HG02840 (cell line): ENCODE measurements around the gene MST1R.

Source experiments
- ATAC-seq: cut with Tn5 transposase; IDR thresholded peaks from one replicate; pipeline ENCODE4 v1.9.1; 2021; ENCODE audit warnings: mild to moderate bottlenecking, moderate library complexity, moderate number of reproducible peaks; ENCODE audit not compliant: unreplicated experiment, low FRiP score

The MST1R gene

DNA sequence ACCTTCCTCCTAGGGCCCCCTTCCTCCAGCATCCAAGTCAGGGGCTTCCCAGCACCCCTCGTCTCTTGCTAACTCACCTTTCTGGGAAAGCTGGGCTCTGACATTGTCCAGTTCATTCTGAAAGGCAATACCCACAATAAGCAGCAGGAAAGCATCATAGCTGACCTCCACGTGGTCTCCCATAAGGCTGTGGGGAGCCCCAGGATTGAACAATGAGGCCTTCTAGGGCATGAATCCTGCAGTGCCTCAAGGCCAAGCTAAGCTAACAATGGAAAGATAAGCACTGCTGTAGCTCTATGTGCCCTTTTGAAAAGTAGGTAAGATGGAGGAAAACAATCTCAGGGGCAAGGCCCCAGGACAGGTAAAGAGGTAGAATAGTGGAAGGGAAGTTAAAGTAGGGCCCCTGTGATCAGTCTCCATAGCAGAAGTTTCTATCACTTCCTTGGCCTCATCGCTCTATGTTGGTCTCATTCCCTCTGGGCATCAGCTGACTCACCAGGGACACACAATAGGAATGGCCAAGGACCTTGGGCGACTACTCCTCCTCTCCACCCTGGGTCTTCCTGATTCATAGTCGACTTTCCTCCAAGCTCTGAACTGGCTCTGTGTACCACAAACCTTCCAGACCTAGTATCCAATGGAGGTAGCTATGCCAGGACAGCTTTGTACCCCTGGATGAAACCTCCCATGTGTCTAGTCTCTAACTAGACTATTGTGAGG lies 59.0 kb downstream of the MST1R start:
- no peak for ATAC-seq

DNA sequence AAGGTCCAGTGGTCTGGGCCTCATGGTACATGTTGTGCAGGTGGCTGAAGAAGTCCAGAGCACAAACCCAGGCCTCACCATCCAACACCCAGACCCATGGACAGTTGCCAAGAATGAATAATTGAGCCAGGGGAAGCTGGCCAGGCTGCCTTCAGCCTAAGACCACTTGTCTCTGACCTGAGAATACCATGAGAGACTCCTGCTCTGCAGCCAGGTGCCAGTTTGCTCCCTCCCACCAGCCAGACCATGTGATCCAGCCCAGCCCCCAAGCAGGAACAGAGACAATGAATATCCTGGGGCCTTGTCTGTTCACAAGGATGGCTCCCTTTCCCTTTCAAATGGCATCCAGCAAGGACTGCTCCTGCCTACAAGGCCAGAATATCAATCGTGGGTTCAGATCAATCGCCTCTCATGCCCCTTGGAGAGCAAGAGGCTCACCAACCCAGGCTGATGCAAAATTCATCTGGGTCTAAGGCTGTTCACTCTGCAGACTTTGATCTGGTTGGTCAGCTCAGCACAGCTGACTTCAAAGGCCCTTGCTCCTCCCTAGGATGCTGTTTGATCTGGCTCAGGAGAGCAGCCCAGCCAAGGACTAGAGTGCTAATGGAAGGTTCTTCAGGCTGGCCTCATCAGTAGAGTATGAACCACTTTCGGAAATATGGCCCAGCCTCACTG lies 60.7 kb downstream of the MST1R start:
- no peak for ATAC-seq

- ATAC-seq = no peak
Observed at GRCh38 chr3:49841806-49842205, 61.9 kb downstream of the MST1R start.

DNA sequence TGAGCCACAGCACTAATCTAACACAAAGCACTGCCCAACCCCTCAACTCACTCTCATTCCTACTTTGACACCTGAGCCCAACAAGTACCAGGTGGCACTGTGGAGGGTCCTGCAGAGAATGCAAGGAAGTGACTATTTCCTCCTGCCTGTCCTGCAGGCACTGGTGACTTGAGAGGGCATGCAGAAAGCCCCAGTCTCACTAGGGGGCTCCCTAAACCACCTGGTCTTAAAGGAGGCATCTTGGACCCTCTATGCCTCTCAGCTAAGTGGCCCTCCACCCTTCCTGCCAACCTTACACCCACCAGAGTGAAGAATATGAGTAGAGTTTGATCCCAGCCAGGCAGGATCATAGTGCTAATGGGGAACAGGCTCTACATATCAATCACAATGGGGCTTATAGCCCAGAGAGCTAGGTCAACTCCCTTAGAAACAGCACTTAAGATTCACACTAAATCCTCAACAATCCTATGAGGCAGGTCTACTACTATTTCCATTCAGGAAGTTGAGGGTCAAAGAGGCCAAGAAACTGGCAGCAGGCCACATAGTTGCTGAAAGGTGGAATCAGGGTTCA lies 62.5 kb downstream of the MST1R start:
- no peak for ATAC-seq

DNA sequence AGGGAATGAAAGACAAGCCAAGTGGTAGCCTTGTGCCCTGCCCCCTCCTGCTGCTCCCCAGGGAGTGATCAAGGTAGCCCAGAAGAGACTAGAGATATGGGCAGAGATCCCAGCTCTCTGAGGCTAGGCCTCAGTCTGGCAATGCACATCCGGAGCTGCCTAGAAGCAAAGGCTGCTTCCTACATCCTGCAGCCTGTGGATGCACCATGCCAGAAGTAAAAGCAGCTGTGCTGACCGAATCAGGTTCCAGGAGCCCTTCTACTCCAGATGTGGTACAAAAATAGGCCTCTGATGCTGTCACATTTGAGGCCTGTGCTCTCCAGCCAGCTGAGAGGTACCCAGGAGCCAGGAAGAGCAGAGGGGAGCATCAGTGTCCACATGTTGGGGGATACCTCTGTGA lies 63.3 kb downstream of the MST1R start:
- no peak for ATAC-seq

- ATAC-seq = no peak
Observed at GRCh38 chr3:49839193-49839809, 64.4 kb downstream of the MST1R start.
